Measurements from ENCODE around the gene SERPINA9.

SERPINA9 gene

GRCh38 chr14:94478420-94478819, 2.4 kb upstream of the SERPINA9 start:
- no peak for TF ChIP-seq GATA2 (IDR thresholded peaks at IDR 0.05; ENCODE audit: low read depth, low read length)
- TF ChIP-seq GATA3 (IDR thresholded peaks at IDR 0.05; ENCODE audit: low read depth, low read length): no peak

- TF ChIP-seq GATA3 (IDR thresholded peaks at IDR 0.05; ENCODE audit: low read depth, low read length) (no peak), GATA2 (IDR thresholded peaks at IDR 0.05; ENCODE audit: low read depth, low read length) (no peak)
Measured at GRCh38 chr14:94474581-94475031, 1.4 kb downstream of the SERPINA9 start.

GRCh38 chr14:94473666-94474410, 2.2 kb downstream of the SERPINA9 start:
- TF ChIP-seq GATA2 (IDR thresholded peaks at IDR 0.05; ENCODE audit: low read depth, low read length) (no peak), GATA3 (IDR thresholded peaks at IDR 0.05; ENCODE audit: low read depth, low read length) (no peak)

- no peak for TF ChIP-seq GATA2 (IDR thresholded peaks at IDR 0.05; ENCODE audit: low read depth, low read length)
- no peak for TF ChIP-seq GATA3 (IDR thresholded peaks at IDR 0.05; ENCODE audit: low read depth, low read length)
Measured at GRCh38 chr14:94472842-94473241, 3.2 kb downstream of the SERPINA9 start.

GRCh38 chr14:94471045-94471444, 5.0 kb downstream of the SERPINA9 start:
- TF ChIP-seq GATA3 (IDR thresholded peaks at IDR 0.05; ENCODE audit: low read depth, low read length): no peak
- TF ChIP-seq GATA2 (IDR thresholded peaks at IDR 0.05; ENCODE audit: low read depth, low read length): no peak

DNA sequence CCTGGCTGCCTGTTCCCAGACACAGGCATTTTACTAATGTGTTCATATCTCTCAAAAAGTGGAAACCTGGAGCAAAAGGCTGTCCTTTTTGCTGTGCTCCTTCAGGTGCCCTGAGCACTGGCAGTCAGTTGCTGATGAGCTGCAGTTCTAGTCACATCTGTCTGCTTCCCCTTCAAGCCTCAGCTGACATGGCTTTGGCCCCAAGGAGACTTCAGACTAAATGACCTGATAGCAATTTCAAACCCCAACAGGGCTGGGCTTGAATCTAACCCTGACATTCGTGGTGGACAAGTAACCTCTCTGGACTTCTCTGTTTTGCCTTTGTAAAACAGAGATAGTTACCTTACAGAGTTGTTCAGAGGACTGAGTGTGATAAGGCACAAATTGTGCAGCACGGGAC, 5.7 kb downstream of the SERPINA9 start:
- no peak for TF ChIP-seq GATA3 (IDR thresholded peaks at IDR 0.05; ENCODE audit: low read depth, low read length)
- TF ChIP-seq GATA2 (IDR thresholded peaks at IDR 0.05; ENCODE audit: low read depth, low read length): no peak

DNA sequence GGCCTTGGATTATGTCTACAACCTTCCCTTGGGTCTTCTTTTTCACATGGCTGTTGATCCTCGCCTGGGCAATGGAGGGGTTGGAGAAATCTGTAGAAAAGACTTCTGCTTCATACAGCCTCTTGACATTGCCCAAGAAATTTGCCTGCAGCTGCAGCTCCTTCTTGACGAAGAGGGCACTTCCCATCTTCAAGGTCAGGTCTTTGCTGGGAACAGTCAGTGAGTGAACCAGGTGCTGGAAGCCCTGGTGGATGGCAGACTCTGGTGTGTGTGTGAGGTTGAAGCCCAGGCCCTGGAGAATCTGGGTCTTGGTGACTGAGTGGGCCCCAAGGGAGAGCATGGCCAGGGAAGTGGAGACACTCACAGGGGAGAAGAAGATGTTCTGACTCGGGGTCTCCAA, 6.7 kb downstream of the SERPINA9 start:
- TF ChIP-seq GATA2 (IDR thresholded peaks at IDR 0.05; ENCODE audit: low read depth, low read length): no peak

DNA sequence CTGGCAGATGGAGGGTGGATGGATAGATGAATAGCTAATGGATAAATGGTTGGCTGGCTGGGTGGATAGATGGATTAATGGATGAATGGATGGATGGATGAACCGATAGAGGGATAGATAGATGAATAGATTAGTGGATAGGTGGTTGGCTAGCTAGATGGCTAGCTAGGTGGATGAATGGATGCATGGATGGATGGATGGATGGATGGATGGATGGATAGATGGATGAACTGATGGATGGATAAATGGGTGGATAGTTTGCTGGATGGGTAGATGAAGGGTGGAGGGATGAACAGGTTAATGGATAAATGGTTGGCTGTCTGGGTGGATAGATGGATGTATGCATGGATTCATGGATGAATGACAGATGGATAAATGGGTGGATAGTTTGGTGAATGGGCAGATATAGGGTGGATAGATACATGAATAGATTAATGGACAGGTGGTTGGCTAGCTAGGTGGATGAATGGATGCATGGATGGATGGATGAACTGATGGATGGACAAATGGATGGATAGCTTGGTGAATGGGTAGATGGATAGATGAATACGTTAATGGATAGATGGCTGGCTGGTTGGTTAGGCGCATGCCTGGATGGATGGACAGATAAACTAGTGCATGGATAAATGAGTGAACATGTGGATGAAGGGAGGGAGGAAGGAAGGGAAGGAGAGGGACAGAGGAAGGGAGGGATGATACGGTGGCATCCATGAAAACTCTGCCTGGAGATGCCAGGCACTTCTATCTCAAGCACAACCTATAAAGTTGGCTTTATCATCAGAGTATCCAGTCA, 8.1 kb downstream of the SERPINA9 start:
- TF ChIP-seq GATA2 (IDR thresholded peaks at IDR 0.05; ENCODE audit: low read depth, low read length): no peak
- no peak for TF ChIP-seq GATA3 (IDR thresholded peaks at IDR 0.05; ENCODE audit: low read depth, low read length)

DNA sequence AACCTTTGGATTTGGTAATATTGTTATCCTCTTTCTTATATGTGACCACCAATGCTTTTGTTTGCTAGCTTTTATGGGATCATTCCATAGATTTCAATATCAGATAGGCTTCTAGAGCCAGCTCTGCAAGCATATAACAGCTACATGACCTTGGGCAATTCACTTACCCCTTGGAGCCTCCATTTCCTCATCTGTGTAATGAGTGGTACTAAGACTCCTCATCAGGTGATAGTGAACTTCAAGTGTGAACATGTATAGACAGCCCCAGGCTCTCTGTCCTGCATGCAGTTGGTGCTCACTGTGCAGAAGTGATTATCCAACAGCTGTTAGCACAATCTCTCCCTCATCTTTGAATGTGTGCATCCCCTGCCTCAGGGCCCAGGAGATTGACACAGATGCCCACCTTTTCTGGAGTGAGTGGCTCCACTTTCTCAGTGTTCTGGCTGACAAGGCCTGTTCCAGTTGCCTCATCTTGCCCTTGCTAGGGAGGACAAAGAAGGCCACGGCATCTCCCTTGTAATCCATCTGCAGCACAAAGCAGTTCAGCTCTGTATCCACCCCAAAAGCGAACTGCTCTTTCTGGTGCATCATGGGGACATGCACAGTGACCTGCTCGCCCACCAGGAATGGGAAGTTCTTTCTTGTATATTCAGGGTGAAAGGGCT, 9.2 kb downstream of the SERPINA9 start:
- TF ChIP-seq GATA2 (IDR thresholded peaks at IDR 0.05; ENCODE audit: low read depth, low read length): no peak; the same call in 1 of the 2 replicates
- no peak for TF ChIP-seq GATA3 (IDR thresholded peaks at IDR 0.05; ENCODE audit: low read depth, low read length)

- TF ChIP-seq GATA2 (IDR thresholded peaks at IDR 0.05; ENCODE audit: low read depth, low read length) (no peak), GATA3 (IDR thresholded peaks at IDR 0.05; ENCODE audit: low read depth, low read length) (no peak)
Measured at GRCh38 chr14:94465042-94465441, 11.0 kb downstream of the SERPINA9 start.

DNA sequence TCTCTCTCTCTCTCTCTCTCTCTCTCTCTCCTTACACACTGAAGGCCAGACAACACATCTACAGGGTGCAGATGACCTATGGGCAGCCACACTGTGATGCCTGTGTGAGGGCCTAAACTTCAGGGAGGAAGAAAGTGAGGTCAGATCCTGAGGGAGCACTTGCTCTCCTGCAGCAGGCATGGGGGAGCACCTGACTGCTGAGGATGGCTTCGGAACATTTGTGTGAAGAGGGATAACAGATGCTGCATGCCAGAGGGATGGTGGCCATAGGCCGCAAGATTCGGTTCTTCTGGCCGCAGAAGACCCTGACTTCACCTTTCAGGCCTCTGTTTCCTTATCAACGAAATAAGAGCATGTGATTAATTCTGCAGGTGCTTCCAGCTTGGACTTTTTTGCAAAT, 11.7 kb downstream of the SERPINA9 start:
- TF ChIP-seq GATA3 (IDR thresholded peaks at IDR 0.05; ENCODE audit: low read depth, low read length) (no peak), GATA2 (IDR thresholded peaks at IDR 0.05; ENCODE audit: low read depth, low read length) (no peak)

- TF ChIP-seq GATA3 (IDR thresholded peaks at IDR 0.05; ENCODE audit: low read depth, low read length): no peak
- TF ChIP-seq GATA2 (IDR thresholded peaks at IDR 0.05; ENCODE audit: low read depth, low read length): no peak
Measured at GRCh38 chr14:94462763-94463572, 13.0 kb downstream of the SERPINA9 start.

DNA sequence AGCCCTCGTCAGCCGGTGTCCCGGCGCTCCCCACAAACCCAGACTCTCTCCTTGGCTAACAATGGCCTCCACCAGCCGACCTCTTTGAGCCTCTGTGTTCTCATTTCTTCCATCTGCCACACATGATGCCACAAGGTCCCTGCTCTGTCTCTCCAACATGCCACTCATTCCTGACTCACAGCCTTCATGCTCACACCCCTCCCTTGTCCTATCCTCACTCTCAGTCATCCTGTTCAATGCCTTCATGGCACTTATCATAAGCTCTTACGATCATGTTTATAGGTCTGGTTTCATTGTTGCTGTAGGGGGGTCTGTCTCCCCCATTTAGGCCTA, 13.8 kb downstream of the SERPINA9 start:
- TF ChIP-seq GATA2 (IDR thresholded peaks at IDR 0.05; ENCODE audit: low read depth, low read length): no peak
- TF ChIP-seq GATA3 (IDR thresholded peaks at IDR 0.05; ENCODE audit: low read depth, low read length): no peak

Measured in SH-SY5Y (cell line).